ENCODE results near the gene FURIN.

Gene FURIN

GRCh38 chr15:90857883-90858443 lies 10.4 kb upstream of the FURIN start:
- TF ChIP-seq POLR2A (IDR thresholded peaks at IDR 0.05; ENCODE audit: low read depth, low read length), result no peak
- FAIRE-seq (no peak), DNase-seq (ENCODE audit: insufficient read length, low spot score) (no peak)

GRCh38 chr15:90859234-90860131 lies 8.9 kb upstream of the FURIN start:
- TF ChIP-seq POLR2A (IDR thresholded peaks at IDR 0.05; ENCODE audit: low read depth, low read length), result no peak
- FAIRE-seq (no peak), DNase-seq (ENCODE audit: insufficient read length, low spot score) (no peak)

GRCh38 chr15:90860450-90860849 lies 7.9 kb upstream of the FURIN start:
- no peak for DNase-seq (ENCODE audit: insufficient read length, low spot score)

GRCh38 chr15:90860942-90861675 lies 7.3 kb upstream of the FURIN start:
- DNase-seq (ENCODE audit: insufficient read length, low spot score) (no peak), FAIRE-seq (no peak)
- TF ChIP-seq POLR2A (IDR thresholded peaks at IDR 0.05; ENCODE audit: low read depth, low read length), result no peak

More at GRCh38 chr15:90860450-90860849, 7.9 kb upstream of the FURIN start:
- no peak for FAIRE-seq
- no peak for TF ChIP-seq POLR2A (IDR thresholded peaks at IDR 0.05; ENCODE audit: low read depth, low read length)

- no peak for FAIRE-seq
- no peak for DNase-seq (ENCODE audit: insufficient read length, low spot score)
These were observed 5.9 kb upstream of the FURIN start for GRCh38 chr15:90862487-90862886.

GRCh38 chr15:90862964-90863778 lies 5.2 kb upstream of the FURIN start:
- no peak for DNase-seq (ENCODE audit: insufficient read length, low spot score)
- FAIRE-seq, result no peak
- TF ChIP-seq POLR2A (IDR thresholded peaks at IDR 0.05; ENCODE audit: low read depth, low read length), result no peak

More at GRCh38 chr15:90862487-90862886, 5.9 kb upstream of the FURIN start:
- TF ChIP-seq POLR2A (IDR thresholded peaks at IDR 0.05; ENCODE audit: low read depth, low read length), result no peak

GRCh38 chr15:90863987-90864386 lies 4.4 kb upstream of the FURIN start:
- no peak for TF ChIP-seq POLR2A (IDR thresholded peaks at IDR 0.05; ENCODE audit: low read depth, low read length)
- no peak for FAIRE-seq
- no peak for DNase-seq (ENCODE audit: insufficient read length, low spot score)

- no peak for TF ChIP-seq POLR2A (IDR thresholded peaks at IDR 0.05; ENCODE audit: low read depth, low read length)
- FAIRE-seq, result no peak
- no peak for DNase-seq (ENCODE audit: insufficient read length, low spot score)
These were observed 3.9 kb upstream of the FURIN start for GRCh38 chr15:90864507-90864906.

- FAIRE-seq (no peak), DNase-seq (ENCODE audit: insufficient read length, low spot score) (no peak)
- TF ChIP-seq POLR2A (IDR thresholded peaks at IDR 0.05; ENCODE audit: low read depth, low read length), result no peak
These were observed 2.7 kb upstream of the FURIN start for GRCh38 chr15:90865702-90866101.

GRCh38 chr15:90866161-90866715 lies 2.1 kb upstream of the FURIN start:
- no peak for DNase-seq (ENCODE audit: insufficient read length, low spot score)
- FAIRE-seq, result no peak
- no peak for TF ChIP-seq POLR2A (IDR thresholded peaks at IDR 0.05; ENCODE audit: low read depth, low read length)

- no peak for TF ChIP-seq POLR2A (IDR thresholded peaks at IDR 0.05; ENCODE audit: low read depth, low read length)
- DNase-seq (ENCODE audit: insufficient read length, low spot score) (no peak), FAIRE-seq (no peak)
These were observed 1.6 kb upstream of the FURIN start for GRCh38 chr15:90866800-90867199.

GRCh38 chr15:90869140-90869541 lies 753 bp downstream of the FURIN start:
- FAIRE-seq, result no peak
- DNase-seq (ENCODE audit: insufficient read length, low spot score), result no peak
- no peak for TF ChIP-seq POLR2A (IDR thresholded peaks at IDR 0.05; ENCODE audit: low read depth, low read length)
